PC-3 (cell line): Measurements from ENCODE around the gene DPH2. TPM values are rescaled to one million over a fixed set of nuclear protein-coding genes. Genes with fewer than 3 reads are reported as not detected.

Experiments
- ATAC-seq: fragments of 200-7000 bp; cut with Tn5 transposase; 2 replicates; pipeline ENCODE4 v1.9.1; 2020; ENCODE audit warnings: mild to moderate bottlenecking, moderate library complexity
- BruUV-seq: library from RNA; stranded (reverse); fragments of 400-500 nt; replicated peaks from 2 replicates; lab custom pipeline; 2021; lab: Mats Ljungman, UMichigan
- CTCF ChIA-PET: fragments of 300-600 bp; sonication (Branson Sonifier 250); formaldehyde crosslinking; loops from one replicate; lab custom pipeline; 2022; ENCODE audit warnings: antibody characterized with exemption; lab: Charles Lee
- POLR2A ChIA-PET: fragments of 300-600 bp; sonication (Branson Sonifier 250); formaldehyde crosslinking; loops from one replicate; lab custom pipeline; 2022; ENCODE audit warnings: antibody characterized with exemption; ENCODE audit not compliant: unreplicated experiment; lab: Charles Lee
- DNase-seq: peaks from one replicate; pipeline ENCODE4 v3.0.0-alpha.2; 2015
- H2AFZ ChIP-seq: fragments of 300-600 bp; sonication (generic); 2 replicates; pipeline ENCODE4 v1.6.0; 2016; ENCODE audit warnings: antibody characterized with exemption, low read length
- H3F3A ChIP-seq: fragments of 300-600 bp; sonication (generic); one replicate; pipeline ENCODE4 v1.6.0; 2017; ENCODE audit warnings: antibody characterized with exemption, low read length, control low read depth, mild to moderate bottlenecking; ENCODE audit not compliant: unreplicated experiment
- H3K27ac ChIP-seq: fragments of 300-600 bp; sonication (generic); 2 replicates; pipeline ENCODE4 v1.5.1; 2016; ENCODE audit warnings: mild to moderate bottlenecking, low read length
- H3K27me3 ChIP-seq: fragments of 300-600 bp; sonication (generic); 2 replicates; pipeline ENCODE4 v1.6.1; 2016; ENCODE audit warnings: low read length, mixed read lengths
- H3K36me3 ChIP-seq: fragments of 300-600 bp; sonication (generic); 2 replicates; pipeline ENCODE4 v1.6.1; 2016; ENCODE audit warnings: low read depth, mixed run types, low read length, mixed read lengths
- H3K4me1 ChIP-seq: fragments of 300-600 bp; sonication (generic); 2 replicates; pipeline ENCODE4 v1.5.1; 2016; ENCODE audit warnings: low read length; ENCODE audit not compliant: insufficient read depth
- H3K4me2 ChIP-seq: fragments of 300-600 bp; sonication (generic); 2 replicates; pipeline ENCODE4 v1.6.0; 2016; ENCODE audit warnings: low read length
- H3K4me3 ChIP-seq: fragments of 300-600 bp; sonication (generic); 2 replicates; pipeline ENCODE4 v1.5.1; 2016; ENCODE audit warnings: mild to moderate bottlenecking, low read length, mixed read lengths
- H3K79me2 ChIP-seq: fragments of 300-600 bp; sonication (generic); 2 replicates; pipeline ENCODE4 v1.6.1; 2017; ENCODE audit warnings: low read length, mixed read lengths
- H3K9ac ChIP-seq: fragments of 300-600 bp; sonication (generic); 2 replicates; pipeline ENCODE4 v1.6.0; 2016; ENCODE audit warnings: mild to moderate bottlenecking, low read length
- H3K9me2 ChIP-seq: fragments of 300-600 bp; sonication (generic); replicated peaks from 2 replicates; pipeline ENCODE4 v1.6.1; 2016; ENCODE audit warnings: mixed run types, low read length, mixed read lengths
- H3K9me3 ChIP-seq: fragments of 300-600 bp; sonication (generic); 2 replicates; pipeline ENCODE4 v1.6.1; 2016; ENCODE audit warnings: low read length, mixed read lengths
- H4K20me1 ChIP-seq: fragments of 300-600 bp; sonication (generic); 2 replicates; pipeline ENCODE4 v1.6.1; 2016; ENCODE audit warnings: low read length, mixed read lengths
- CTCF ChIP-seq: fragments of 300-600 bp; sonication (generic); conservative IDR thresholded peaks from 2 replicates; pipeline ENCODE4 v1.5.1; 2017; ENCODE audit warnings: antibody characterized with exemption, low read depth, mild to moderate bottlenecking, low read length
- EZH2 ChIP-seq: fragments of 300-600 bp; sonication (generic); IDR thresholded peaks from one replicate; pipeline ENCODE4 v1.6.1; 2017; ENCODE audit warnings: antibody characterized with exemption, mild to moderate bottlenecking, low read length; ENCODE audit not compliant: unreplicated experiment
- EZH2phosphoT487 ChIP-seq: fragments of 300-600 bp; sonication (generic); IDR thresholded peaks from 2 replicates; pipeline ENCODE4 v1.6.1; 2018; ENCODE audit warnings: mild to moderate bottlenecking, antibody characterized with exemption, low read length, borderline replicate concordance
- intact Hi-C: fragments of 100-400 bp; cut with micrococcal nuclease; formaldehyde crosslinking; loops from 2 replicates; pipeline ENCODE4 v1.9.0; 2023
- total RNA-seq: library from RNA; depleted of rRNA; stranded (reverse); fragments of >200 nt; gene quantifications from 2 replicates; pipeline ENCODE4 v1.2.3, GENCODE V29; 2014

DPH2 gene
- total RNA-seq, 1 experiment from 2014 or later, result 46.3 TPM

DNA sequence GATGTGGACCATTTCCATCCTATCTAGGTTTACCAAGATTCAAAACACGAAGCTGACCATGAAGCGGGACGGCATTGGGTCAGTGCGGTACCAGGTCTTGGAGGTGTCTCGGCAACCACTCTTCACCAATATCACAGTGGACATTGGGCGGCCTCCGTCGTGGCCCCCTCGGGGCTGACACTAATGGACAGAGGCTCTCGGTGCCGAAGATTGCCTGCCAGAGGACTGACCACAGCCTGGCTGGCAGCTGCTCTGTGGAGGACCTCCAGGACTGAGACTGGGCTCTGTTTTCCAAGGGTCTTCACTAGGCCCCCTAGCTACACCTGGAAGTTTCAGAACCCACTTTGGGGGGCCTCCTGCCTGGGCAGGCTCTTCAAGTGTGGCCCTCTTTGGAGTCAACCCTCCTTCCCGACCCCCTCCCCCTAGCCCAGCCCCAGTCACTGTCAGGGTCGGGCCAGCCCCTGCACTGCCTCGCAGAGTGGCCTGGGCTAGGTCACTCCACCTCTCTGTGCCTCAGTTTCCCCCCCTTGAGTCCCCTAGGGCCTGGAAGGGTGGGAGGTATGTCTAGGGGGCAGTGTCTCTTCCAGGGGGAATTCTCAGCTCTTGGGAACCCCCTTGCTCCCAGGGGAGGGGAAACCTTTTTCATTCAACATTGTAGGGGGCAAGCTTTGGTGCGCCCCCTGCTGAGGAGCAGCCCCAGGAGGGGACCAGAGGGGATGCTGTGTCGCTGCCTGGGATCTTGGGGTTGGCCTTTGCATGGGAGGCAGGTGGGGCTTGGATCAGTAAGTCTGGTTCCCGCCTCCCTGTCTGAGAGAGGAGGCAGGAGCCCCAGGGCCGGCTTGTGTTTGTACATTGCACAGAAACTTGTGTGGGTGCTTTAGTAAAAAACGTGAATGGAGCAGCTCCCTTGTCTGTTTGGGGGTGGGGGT is 20.7 kb downstream of the DPH2 start:
- TF ChIP-seq CTCF (peak; percentile 45; the same call in 1 of the 2 replicates), EZH2 (no peak), EZH2phosphoT487 (no peak)
- Histone ChIP-seq H3K36me3 (no peaks in the 10 kb centered on the region; the same call in 1 of the 2 replicates), H3K9me3 (no peaks in the 10 kb centered on the region), H4K20me1 (no peaks in the 10 kb centered on the region), H3K27me3 (no peaks in the 10 kb centered on the region), H3K4me1 (peaks cover 19% of the 10 kb centered on the region), H3F3A (no peaks in the 10 kb centered on the region), H3K27ac (peak overlapping the region; percentile 66), H3K79me2 (no peaks in the 10 kb centered on the region), H3K4me3 (peak overlapping the region; percentile 72), H3K4me2 (peak overlapping the region; percentile 86), H2AFZ (peak overlapping the region; percentile 84), H3K9me2 (no peaks in the 10 kb centered on the region), H3K9ac (peak overlapping the region; percentile 57)
- POLR2A ChIA-PET, result no interaction called here
- intact Hi-C loops, result loop anchor here (5.0 kb wide), 1 partner anchor 47 kb away; no protein-coding TSS in a partner anchor
- CTCF ChIA-PET, result no interaction called here
- BruUV-seq, result TSS peak; percentile 48
- ATAC-seq (peak; percentile 2), DNase-seq (no peak)

DNA sequence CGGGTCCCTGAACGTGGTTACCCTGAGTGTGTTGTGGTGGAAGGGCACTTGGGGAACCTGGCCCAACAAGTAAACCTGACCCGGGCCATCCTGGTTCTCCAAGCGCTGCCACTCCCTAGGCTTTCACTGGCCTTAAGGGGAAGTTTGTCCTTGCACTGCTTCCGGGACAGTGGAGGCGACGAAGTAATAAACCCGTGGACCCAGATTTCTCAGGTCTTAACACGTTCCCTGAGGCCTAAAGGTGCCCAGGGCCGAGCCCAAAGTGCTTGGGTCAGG is 21.3 kb downstream of the DPH2 start:
- Histone ChIP-seq H3K9me2 (no peaks in the 10 kb centered on the region), H3K27ac (peak overlapping the region; percentile 66), H2AFZ (peak overlapping the region; percentile 84), H3K4me3 (peak overlapping the region; percentile 72), H3K4me2 (peak overlapping the region; percentile 86), H3K9me3 (no peaks in the 10 kb centered on the region), H3K36me3 (no peaks in the 10 kb centered on the region), H4K20me1 (no peaks in the 10 kb centered on the region), H3K79me2 (no peaks in the 10 kb centered on the region), H3K9ac (peak overlapping the region; percentile 57), H3K4me1 (peaks cover 19% of the 10 kb centered on the region), H3K27me3 (no peaks in the 10 kb centered on the region), H3F3A (no peaks in the 10 kb centered on the region)
- ChIA-PET CTCF (no interaction called here), POLR2A (no interaction called here)
- no TSS peak for BruUV-seq
- no peak for TF ChIP-seq EZH2phosphoT487
- no peak for TF ChIP-seq EZH2
- TF ChIP-seq CTCF, result no peak
- intact Hi-C loops, result loop anchor here (5.0 kb wide), 1 partner anchor 46 kb away; no protein-coding TSS in a partner anchor
- DNase-seq (no peak), ATAC-seq (peak; percentile 30)
